Measurements from ENCODE around the gene BEST3.

DNA sequence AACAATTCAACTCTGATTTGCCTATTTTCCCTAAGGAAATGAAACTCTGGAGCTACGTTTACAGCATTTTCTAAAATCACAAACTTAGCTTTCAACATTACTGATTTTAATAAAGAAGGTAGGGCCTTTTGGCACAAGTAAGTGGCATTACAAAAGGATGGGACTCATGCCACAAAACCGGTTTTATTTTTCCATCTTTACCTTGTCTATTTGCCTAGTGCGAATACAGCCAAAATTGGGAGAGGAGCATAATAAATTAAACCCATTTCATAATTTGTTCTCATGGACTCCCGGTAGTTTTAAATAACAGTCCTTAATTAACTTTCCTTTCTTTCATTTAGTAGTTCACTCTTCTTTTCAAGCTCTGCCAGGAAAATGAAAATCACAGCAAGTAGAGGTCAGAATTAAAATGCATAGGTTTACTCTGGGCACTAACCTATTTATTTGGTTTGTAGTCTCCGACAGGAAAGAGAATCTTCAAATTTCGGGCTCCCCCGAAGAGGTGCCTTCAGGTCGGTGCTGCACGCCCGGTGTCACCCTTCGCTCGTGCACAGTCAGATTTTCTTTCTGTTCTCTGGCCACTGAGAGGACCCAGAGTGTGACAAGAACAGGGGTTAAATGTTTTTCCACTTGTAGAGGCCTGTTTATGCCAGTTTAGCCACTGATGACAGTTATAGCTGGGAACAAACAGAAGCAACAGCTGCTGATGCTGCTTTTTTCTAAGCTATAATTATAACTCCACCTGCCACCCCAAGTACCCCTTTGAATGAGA lies at the start of gene BEST3:
- TF ChIP-seq CREB1 (IDR thresholded peaks at IDR 0.05; ENCODE audit: low read depth) (no peak), EP300 (IDR thresholded peaks at IDR 0.05; ENCODE audit: borderline replicate concordance) (no peak), YY1 (IDR thresholded peaks at IDR 0.05; ENCODE audit: low read depth) (no peak), TAF1 (IDR thresholded peaks at IDR 0.05; ENCODE audit: low read depth) (no peak), ZBTB7A (IDR thresholded peaks at IDR 0.05; ENCODE audit: low read depth) (no peak), EGR1 (IDR thresholded peaks at IDR 0.05) (no peak), CEBPB (IDR thresholded peaks at IDR 0.05) (no peak), TEAD4 (IDR thresholded peaks at IDR 0.05) (no peak), FOXM1 (IDR thresholded peaks at IDR 0.05; ENCODE audit: borderline replicate concordance, low read depth) (no peak)
- TF ChIP-seq, protein P1, sequence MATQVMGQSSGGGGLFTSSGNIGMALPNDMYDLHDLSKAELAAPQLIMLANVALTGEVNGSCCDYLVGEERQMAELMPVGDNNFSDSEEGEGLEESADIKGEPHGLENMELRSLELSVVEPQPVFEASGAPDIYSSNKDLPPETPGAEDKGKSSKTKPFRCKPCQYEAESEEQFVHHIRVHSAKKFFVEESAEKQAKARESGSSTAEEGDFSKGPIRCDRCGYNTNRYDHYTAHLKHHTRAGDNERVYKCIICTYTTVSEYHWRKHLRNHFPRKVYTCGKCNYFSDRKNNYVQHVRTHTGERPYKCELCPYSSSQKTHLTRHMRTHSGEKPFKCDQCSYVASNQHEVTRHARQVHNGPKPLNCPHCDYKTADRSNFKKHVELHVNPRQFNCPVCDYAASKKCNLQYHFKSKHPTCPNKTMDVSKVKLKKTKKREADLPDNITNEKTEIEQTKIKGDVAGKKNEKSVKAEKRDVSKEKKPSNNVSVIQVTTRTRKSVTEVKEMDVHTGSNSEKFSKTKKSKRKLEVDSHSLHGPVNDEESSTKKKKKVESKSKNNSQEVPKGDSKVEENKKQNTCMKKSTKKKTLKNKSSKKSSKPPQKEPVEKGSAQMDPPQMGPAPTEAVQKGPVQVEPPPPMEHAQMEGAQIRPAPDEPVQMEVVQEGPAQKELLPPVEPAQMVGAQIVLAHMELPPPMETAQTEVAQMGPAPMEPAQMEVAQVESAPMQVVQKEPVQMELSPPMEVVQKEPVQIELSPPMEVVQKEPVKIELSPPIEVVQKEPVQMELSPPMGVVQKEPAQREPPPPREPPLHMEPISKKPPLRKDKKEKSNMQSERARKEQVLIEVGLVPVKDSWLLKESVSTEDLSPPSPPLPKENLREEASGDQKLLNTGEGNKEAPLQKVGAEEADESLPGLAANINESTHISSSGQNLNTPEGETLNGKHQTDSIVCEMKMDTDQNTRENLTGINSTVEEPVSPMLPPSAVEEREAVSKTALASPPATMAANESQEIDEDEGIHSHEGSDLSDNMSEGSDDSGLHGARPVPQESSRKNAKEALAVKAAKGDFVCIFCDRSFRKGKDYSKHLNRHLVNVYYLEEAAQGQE (IDR thresholded peaks at IDR 0.05; ENCODE audit: low read depth), result no peak
- TF ChIP-seq, protein P2, sequence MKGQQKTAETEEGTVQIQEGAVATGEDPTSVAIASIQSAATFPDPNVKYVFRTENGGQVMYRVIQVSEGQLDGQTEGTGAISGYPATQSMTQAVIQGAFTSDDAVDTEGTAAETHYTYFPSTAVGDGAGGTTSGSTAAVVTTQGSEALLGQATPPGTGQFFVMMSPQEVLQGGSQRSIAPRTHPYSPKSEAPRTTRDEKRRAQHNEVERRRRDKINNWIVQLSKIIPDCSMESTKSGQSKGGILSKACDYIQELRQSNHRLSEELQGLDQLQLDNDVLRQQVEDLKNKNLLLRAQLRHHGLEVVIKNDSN (IDR thresholded peaks at IDR 0.05), result no peak
